Ishikawa (cell line): ENCODE data around the gene DYNLL2.

Experiments used
- EP300 ChIP-seq: IDR thresholded peaks from 2 replicates; pipeline ENCODE4 v1.6.1; 2012; ENCODE audit warnings: borderline replicate concordance
- RAD21 ChIP-seq: IDR thresholded peaks from 2 replicates; pipeline ENCODE4 v1.6.1; 2012; ENCODE audit warnings: low read depth
- YY1 ChIP-seq: IDR thresholded peaks from 2 replicates; pipeline ENCODE4 v1.6.1; 2012; ENCODE audit warnings: low read depth
- TF ChIP-seq, protein P1 (sequence below): IDR thresholded peaks from 2 replicates; pipeline ENCODE4 v1.6.1; 2012
- TF ChIP-seq, protein P2 (sequence below): IDR thresholded peaks from 2 replicates; pipeline ENCODE4 v1.6.1; 2012; ENCODE audit warnings: low read depth, mild to moderate bottlenecking

DNA sequence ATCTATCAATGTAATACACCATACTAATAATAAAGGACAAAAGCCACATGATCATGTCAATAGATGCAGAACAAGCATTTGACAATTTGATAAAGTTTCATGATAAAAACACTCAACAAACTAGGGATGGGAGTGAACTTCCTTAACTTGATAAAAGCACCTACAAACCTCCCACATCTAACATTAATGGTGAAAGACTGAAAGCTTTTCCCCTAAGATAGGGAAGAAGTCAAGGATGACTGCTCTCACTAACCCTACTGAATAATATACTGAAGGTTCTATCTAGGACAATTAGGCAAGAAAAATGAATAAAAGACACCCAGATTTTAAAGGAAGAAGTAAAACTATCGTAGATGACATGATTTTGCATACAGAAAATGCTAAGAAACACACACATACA, 10.4 kb upstream of the DYNLL2 start:
- TF ChIP-seq, protein P1, sequence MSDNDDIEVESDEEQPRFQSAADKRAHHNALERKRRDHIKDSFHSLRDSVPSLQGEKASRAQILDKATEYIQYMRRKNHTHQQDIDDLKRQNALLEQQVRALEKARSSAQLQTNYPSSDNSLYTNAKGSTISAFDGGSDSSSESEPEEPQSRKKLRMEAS, result no peak
- TF ChIP-seq RAD21 (no peak), YY1 (no peak), EP300 (no peak)
- TF ChIP-seq, protein P2, sequence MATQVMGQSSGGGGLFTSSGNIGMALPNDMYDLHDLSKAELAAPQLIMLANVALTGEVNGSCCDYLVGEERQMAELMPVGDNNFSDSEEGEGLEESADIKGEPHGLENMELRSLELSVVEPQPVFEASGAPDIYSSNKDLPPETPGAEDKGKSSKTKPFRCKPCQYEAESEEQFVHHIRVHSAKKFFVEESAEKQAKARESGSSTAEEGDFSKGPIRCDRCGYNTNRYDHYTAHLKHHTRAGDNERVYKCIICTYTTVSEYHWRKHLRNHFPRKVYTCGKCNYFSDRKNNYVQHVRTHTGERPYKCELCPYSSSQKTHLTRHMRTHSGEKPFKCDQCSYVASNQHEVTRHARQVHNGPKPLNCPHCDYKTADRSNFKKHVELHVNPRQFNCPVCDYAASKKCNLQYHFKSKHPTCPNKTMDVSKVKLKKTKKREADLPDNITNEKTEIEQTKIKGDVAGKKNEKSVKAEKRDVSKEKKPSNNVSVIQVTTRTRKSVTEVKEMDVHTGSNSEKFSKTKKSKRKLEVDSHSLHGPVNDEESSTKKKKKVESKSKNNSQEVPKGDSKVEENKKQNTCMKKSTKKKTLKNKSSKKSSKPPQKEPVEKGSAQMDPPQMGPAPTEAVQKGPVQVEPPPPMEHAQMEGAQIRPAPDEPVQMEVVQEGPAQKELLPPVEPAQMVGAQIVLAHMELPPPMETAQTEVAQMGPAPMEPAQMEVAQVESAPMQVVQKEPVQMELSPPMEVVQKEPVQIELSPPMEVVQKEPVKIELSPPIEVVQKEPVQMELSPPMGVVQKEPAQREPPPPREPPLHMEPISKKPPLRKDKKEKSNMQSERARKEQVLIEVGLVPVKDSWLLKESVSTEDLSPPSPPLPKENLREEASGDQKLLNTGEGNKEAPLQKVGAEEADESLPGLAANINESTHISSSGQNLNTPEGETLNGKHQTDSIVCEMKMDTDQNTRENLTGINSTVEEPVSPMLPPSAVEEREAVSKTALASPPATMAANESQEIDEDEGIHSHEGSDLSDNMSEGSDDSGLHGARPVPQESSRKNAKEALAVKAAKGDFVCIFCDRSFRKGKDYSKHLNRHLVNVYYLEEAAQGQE, result no peak
